Measurements from ENCODE around the gene CFAP61.

- no peak for TF ChIP-seq POLR2A (IDR thresholded peaks at IDR 0.05)
- TF ChIP-seq CTCF (IDR thresholded peaks at IDR 0.05): no peak
Observed at GRCh38 chr20:20401991-20402390, 349.7 kb downstream of the CFAP61 start.
